HK-2 (cell line): ENCODE results near the gene KDM4C.

ENCODE experiments used
- DNase-seq: peaks from one replicate; pipeline ENCODE4 v3.0.0-alpha.2; 2018; ENCODE audit not compliant: unreplicated experiment

KDM4C gene

GRCh38 chr9:6904371-6904770, 146.6 kb downstream of the KDM4C start:
- DNase-seq = no peak

GRCh38 chr9:6905850-6906375, 148.1 kb downstream of the KDM4C start:
- no peak for DNase-seq

GRCh38 chr9:6907772-6908381, 150.1 kb downstream of the KDM4C start:
- DNase-seq = no peak

- no peak for DNase-seq
Observed at GRCh38 chr9:6909181-6909580, 151.4 kb downstream of the KDM4C start.

GRCh38 chr9:6910032-6910431, 152.3 kb downstream of the KDM4C start:
- no peak for DNase-seq

GRCh38 chr9:6910497-6910896, 152.7 kb downstream of the KDM4C start:
- DNase-seq = no peak

- DNase-seq = no peak
Observed at GRCh38 chr9:6911901-6912638, 154.3 kb downstream of the KDM4C start.

- DNase-seq = no peak
Observed at GRCh38 chr9:6915635-6916034, 157.9 kb downstream of the KDM4C start.

GRCh38 chr9:6917162-6917561, 159.4 kb downstream of the KDM4C start:
- DNase-seq = no peak

GRCh38 chr9:6920041-6920440, 162.3 kb downstream of the KDM4C start:
- no peak for DNase-seq

GRCh38 chr9:6921315-6921714, 163.5 kb downstream of the KDM4C start:
- no peak for DNase-seq

- no peak for DNase-seq
Observed at GRCh38 chr9:6922124-6922676, 164.4 kb downstream of the KDM4C start.

GRCh38 chr9:6922680-6923079, 164.9 kb downstream of the KDM4C start:
- DNase-seq = no peak

GRCh38 chr9:6923086-6923485, 165.3 kb downstream of the KDM4C start:
- DNase-seq = no peak

- no peak for DNase-seq
Observed at GRCh38 chr9:6924149-6924548, 166.4 kb downstream of the KDM4C start.

GRCh38 chr9:6924988-6925563, 167.3 kb downstream of the KDM4C start:
- DNase-seq = no peak

- DNase-seq = no peak
Observed at GRCh38 chr9:6925836-6926235, 168.1 kb downstream of the KDM4C start.

- DNase-seq = no peak
Observed at GRCh38 chr9:6926436-6926835, 168.7 kb downstream of the KDM4C start.

GRCh38 chr9:6927838-6928237, 170.1 kb downstream of the KDM4C start:
- no peak for DNase-seq

- DNase-seq = no peak
Observed at GRCh38 chr9:6928863-6929262, 171.1 kb downstream of the KDM4C start.

GRCh38 chr9:6929441-6930215, 171.9 kb downstream of the KDM4C start:
- DNase-seq = no peak

- DNase-seq = no peak
Observed at GRCh38 chr9:6930827-6931226, 173.1 kb downstream of the KDM4C start.
